Hepatocyte (in vitro differentiated cells): ENCODE results near the gene TACC3. TPM values are rescaled to one million over a fixed set of nuclear protein-coding genes. Genes with fewer than 3 reads are reported as not detected.

Source experiments
- DNase-seq: peaks from one replicate; pipeline ENCODE4 v3.0.0-alpha.2; 2016; ENCODE audit warnings: low spot score
- H2AFZ ChIP-seq: fragments of 200-600 bp; sonication (generic); 2 replicates; pipeline ENCODE4 v1.6.0; 2016; ENCODE audit warnings: antibody characterized with exemption, mild to moderate bottlenecking
- H3K27ac ChIP-seq: fragments of 200-600 bp; sonication (generic); 2 replicates; pipeline ENCODE4 v1.5.1; 2016; ENCODE audit warnings: mild to moderate bottlenecking
- H3K27me3 ChIP-seq: fragments of 200-600 bp; sonication (generic); 2 replicates; pipeline ENCODE4 v1.6.1; 2016
- H3K36me3 ChIP-seq: fragments of 200-600 bp; sonication (generic); replicated peaks from 2 replicates; pipeline ENCODE4 v1.5.1; 2016; ENCODE audit warnings: low read depth; ENCODE audit not compliant: insufficient read depth
- H3K4me1 ChIP-seq: fragments of 200-600 bp; sonication (generic); 2 replicates; pipeline ENCODE4 v1.5.1; 2016; ENCODE audit warnings: mild to moderate bottlenecking, moderate library complexity; ENCODE audit not compliant: insufficient read depth
- H3K4me2 ChIP-seq: fragments of 200-600 bp; sonication (generic); 2 replicates; pipeline ENCODE4 v1.6.0; 2016
- H3K4me3 ChIP-seq: fragments of 200-600 bp; sonication (generic); 2 replicates; pipeline ENCODE4 v1.5.1; 2016; ENCODE audit warnings: mild to moderate bottlenecking
- H3K79me2 ChIP-seq: fragments of 200-600 bp; sonication (generic); 2 replicates; pipeline ENCODE4 v1.6.0; 2017; ENCODE audit warnings: mild to moderate bottlenecking
- H3K9me2 ChIP-seq: fragments of 200-600 bp; sonication (generic); replicated peaks from 2 replicates; pipeline ENCODE4 v1.6.0; 2017; ENCODE audit warnings: mild to moderate bottlenecking; ENCODE audit not compliant: insufficient read depth
- H3K9me3 ChIP-seq: fragments of 200-600 bp; sonication (generic); 2 replicates; pipeline ENCODE4 v1.5.1; 2016; ENCODE audit warnings: low read depth, mild to moderate bottlenecking
- H4K20me1 ChIP-seq: fragments of 200-600 bp; sonication (generic); 2 replicates; pipeline ENCODE4 v1.6.0; 2016; ENCODE audit warnings: mild to moderate bottlenecking; ENCODE audit not compliant: insufficient read depth, poor library complexity, severe bottlenecking
- EZH2 ChIP-seq: fragments of 200-600 bp; sonication (generic); IDR thresholded peaks from 2 replicates; pipeline ENCODE4 v1.6.1; 2016; ENCODE audit warnings: antibody characterized with exemption, mild to moderate bottlenecking, borderline replicate concordance
- EZH2phosphoT487 ChIP-seq: fragments of 200-600 bp; sonication (generic); IDR thresholded peaks from one replicate; pipeline ENCODE4 v1.6.1; 2018; ENCODE audit warnings: antibody characterized with exemption, mild to moderate bottlenecking, low read depth, moderate library complexity; ENCODE audit not compliant: unreplicated experiment, severe bottlenecking
- WGBS: methylation state at CpG from one replicate; pipeline ENCODE4 v1.1.6; 2016; ENCODE audit warnings: low lambda C conversion rate; ENCODE audit errors: missing lambda C conversion rate; 5-methylcytosine and 5-hydroxymethylcytosine counted together
- polyA plus RNA-seq: library from polyadenylated mRNA; unstranded; fragments of >200 nt; fragmentation: Nextera tagmentation; extraction: Ambion mirVana; gene quantifications from 2 replicates; pipeline ENCODE4 v1.2.1, GENCODE V29; 2016
- total RNA-seq: library from RNA; depleted of rRNA; stranded (reverse); fragments of >200 nt; gene quantifications from 2 replicates; pipeline ENCODE4 v1.2.3, GENCODE V29; 2014
- TF ChIP-seq, protein P1 (sequence below): fragments of 200-600 bp; sonication (generic); IDR thresholded peaks from 2 replicates; pipeline ENCODE4 v1.5.1; 2016; ENCODE audit warnings: antibody characterized with exemption, mild to moderate bottlenecking; ENCODE audit not compliant: poor library complexity

TACC3 gene
- total and polyA plus RNA-seq, 2 experiments from 2014 or later: 9.3 to 14.8 TPM

DNA sequence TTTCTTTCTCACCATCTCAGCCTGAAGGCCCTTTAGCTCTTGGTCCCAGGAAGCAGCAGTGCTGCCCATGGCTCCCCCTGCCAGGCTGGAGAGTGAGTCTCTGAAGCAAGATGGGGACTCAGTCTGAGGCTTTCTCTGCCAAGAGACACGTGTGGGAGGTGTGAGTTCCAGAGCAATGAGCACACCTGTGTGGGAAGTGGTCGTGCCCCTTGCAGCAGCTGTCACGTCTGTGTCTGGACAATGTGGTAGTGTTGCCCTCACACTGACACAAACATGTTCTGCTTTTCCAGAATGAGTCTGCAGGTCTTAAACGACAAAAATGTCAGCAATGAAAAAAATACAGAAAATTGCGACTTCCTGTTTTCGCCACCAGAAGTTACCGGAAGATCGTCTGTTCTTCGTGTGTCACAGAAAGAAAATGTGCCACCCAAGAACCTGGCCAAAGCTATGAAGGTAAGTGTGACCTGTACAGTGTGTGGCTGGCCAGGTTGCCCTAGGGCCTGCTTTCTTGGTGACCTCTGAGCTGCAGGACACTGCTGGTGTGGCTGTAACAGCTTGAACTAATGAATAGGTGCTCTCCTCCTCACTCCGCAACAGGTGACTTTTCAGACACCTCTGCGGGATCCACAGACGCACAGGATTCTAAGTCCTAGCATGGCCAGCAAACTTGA is 1.9 kb downstream of the TACC3 start:
- Histone ChIP-seq H3K36me3 (no peaks in the 10 kb centered on the region), H3K9me2 (no peaks in the 10 kb centered on the region), H3K79me2 (peaks cover 41% of the 10 kb centered on the region), H3K27ac (no peak overlapping the region), H3K4me3 (no peak overlapping the region), H3K4me2 (no peak overlapping the region), H3K27me3 (no peaks in the 10 kb centered on the region), H2AFZ (no peak overlapping the region), H4K20me1 (no peaks in the 10 kb centered on the region), H3K4me1 (peaks cover 14% of the 10 kb centered on the region), H3K9me3 (no peaks in the 10 kb centered on the region)
- TF ChIP-seq, protein P1, sequence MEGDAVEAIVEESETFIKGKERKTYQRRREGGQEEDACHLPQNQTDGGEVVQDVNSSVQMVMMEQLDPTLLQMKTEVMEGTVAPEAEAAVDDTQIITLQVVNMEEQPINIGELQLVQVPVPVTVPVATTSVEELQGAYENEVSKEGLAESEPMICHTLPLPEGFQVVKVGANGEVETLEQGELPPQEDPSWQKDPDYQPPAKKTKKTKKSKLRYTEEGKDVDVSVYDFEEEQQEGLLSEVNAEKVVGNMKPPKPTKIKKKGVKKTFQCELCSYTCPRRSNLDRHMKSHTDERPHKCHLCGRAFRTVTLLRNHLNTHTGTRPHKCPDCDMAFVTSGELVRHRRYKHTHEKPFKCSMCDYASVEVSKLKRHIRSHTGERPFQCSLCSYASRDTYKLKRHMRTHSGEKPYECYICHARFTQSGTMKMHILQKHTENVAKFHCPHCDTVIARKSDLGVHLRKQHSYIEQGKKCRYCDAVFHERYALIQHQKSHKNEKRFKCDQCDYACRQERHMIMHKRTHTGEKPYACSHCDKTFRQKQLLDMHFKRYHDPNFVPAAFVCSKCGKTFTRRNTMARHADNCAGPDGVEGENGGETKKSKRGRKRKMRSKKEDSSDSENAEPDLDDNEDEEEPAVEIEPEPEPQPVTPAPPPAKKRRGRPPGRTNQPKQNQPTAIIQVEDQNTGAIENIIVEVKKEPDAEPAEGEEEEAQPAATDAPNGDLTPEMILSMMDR: no peak
- TF ChIP-seq EZH2: no peak
- TF ChIP-seq EZH2phosphoT487: no peak
- 83% methylated on average over 12 of the region's 12 CpGs for WGBS
- no peak for DNase-seq

DNA sequence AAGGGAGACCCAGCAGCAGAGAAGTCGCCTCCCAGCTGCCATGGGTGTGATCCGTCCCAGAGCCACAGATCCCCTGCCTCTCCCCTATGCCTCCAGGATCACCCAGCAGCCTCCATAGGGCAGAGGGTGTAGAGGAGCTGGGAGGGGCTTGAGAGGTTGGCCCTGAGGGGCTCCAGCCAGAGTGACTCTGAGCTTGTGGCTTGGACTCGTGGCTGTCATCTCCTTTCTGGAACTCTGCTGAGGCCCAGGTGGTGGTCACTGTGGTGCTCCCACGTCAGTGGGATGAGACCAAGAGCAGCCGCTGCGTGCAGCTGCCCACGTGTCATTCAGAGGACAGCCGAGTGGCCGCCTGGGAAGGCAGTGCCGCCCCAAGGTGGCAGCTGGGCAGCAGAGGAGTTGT is 4.2 kb downstream of the TACC3 start:
- Histone ChIP-seq H4K20me1 (no peaks in the 10 kb centered on the region), H3K27me3 (no peaks in the 10 kb centered on the region), H3K9me2 (no peaks in the 10 kb centered on the region), H3K4me2 (no peak overlapping the region), H3K4me1 (peaks cover 5% of the 10 kb centered on the region), H3K9me3 (no peaks in the 10 kb centered on the region), H3K36me3 (no peaks in the 10 kb centered on the region), H2AFZ (no peak overlapping the region), H3K79me2 (peaks cover 23% of the 10 kb centered on the region), H3K27ac (no peak overlapping the region), H3K4me3 (no peak overlapping the region)
- no peak for DNase-seq
- TF ChIP-seq EZH2 (no peak), EZH2phosphoT487 (no peak)
- TF ChIP-seq, protein P1: no peak
- 89% methylated on average over 10 of the region's 10 CpGs for WGBS

DNA sequence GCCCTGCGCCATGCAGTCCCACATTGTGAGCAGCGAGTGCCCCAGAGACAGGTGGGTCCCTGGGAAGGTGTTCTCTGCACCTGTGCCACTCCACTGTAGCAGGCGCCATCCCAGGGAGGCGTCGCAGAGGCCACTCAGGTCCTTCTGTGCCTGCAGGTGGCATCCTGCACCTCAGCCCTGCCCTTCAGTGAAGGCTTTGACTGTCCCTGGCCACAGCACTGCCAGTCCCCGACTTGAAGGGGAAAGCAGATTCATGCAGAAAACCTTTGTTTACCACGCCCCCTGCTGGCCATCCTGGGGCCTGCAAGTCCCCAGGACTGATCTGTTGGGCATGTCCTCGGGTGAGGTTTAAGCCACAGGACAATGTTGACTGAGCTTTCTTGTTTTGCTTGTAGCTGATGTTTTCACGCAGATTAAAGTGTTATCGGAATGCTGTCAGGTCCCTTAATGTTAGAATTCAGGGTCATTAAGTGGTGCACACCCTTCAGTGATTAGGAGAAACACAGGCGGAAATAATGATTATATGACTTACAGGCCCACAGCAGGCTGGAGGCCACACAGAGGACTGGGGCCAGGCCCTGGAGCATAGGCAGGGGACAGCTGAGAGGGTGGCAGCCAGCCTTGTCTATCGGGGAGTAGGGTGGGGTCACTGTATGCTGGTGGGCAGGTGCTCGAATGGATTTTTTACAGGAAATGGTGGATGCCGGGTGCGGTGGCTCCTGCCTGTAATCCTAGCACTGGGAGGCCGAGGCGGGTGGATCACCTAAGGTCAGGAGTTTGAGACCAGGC is 5.0 kb downstream of the TACC3 start:
- no peaks in the 10 kb centered on the region for H4K20me1 ChIP-seq
- H3K79me2 ChIP-seq: peaks cover 23% of the 10 kb centered on the region
- H3K4me2 ChIP-seq: no peak overlapping the region
- no peaks in the 10 kb centered on the region for H3K36me3 ChIP-seq
- H3K4me3 ChIP-seq: no peak overlapping the region
- no peaks in the 10 kb centered on the region for H3K9me2 ChIP-seq
- H3K9me3 ChIP-seq: no peaks in the 10 kb centered on the region
- WGBS: 63% methylated on average over 17 of the region's 17 CpGs
- peak; percentile 90 for DNase-seq
- H3K27ac ChIP-seq: no peak overlapping the region
- peak overlapping the region; percentile 51 for H2AFZ ChIP-seq
- H3K27me3 ChIP-seq: no peaks in the 10 kb centered on the region
- TF ChIP-seq, protein P1: peak; percentile 97
- no peak for TF ChIP-seq EZH2
- peaks cover 5% of the 10 kb centered on the region for H3K4me1 ChIP-seq
